WTC11 (cell line): ENCODE data around the gene MAP1S. TPM values are rescaled to one million over a fixed set of nuclear protein-coding genes. Genes with fewer than 3 reads are reported as not detected.
A peak's percentile ranks its signal among the peaks of the same experiment; 100 is the strongest.

Experiments used
- ATAC-seq: fragments of 200-7000 bp; cut with Tn5 transposase; 2 replicates; pipeline ENCODE4 v1.10.0; 2021; ENCODE audit warnings: mild to moderate bottlenecking, moderate library complexity
- CTCF ChIA-PET: fragments of 300-600 bp; sonication (Branson Sonifier 250); formaldehyde crosslinking; loops from one replicate; lab custom pipeline; 2021; ENCODE audit warnings: antibody characterized with exemption; lab: Charles Lee
- POLR2A ChIA-PET: fragments of 350-600 bp; sonication (Branson Sonifier 250); formaldehyde crosslinking; loops from one replicate; lab custom pipeline; 2021; ENCODE audit warnings: antibody characterized with exemption; lab: Charles Lee
- DNase-seq: peaks from one replicate; pipeline ENCODE4 v3.0.0; 2021; ENCODE audit warnings: low spot score
- H3K27ac Mint-ChIP-seq: 2 replicates; pipeline ENCODE4 v1.8.0; 2021; ENCODE audit warnings: mixed read lengths
- H3K27me3 Mint-ChIP-seq: 2 replicates; pipeline ENCODE4 v1.8.0; 2021; ENCODE audit warnings: low read depth, mild to moderate bottlenecking, moderate library complexity, mixed read lengths
- H3K36me3 Mint-ChIP-seq: 2 replicates; pipeline ENCODE4 v1.8.0; 2021; ENCODE audit warnings: mixed read lengths
- H3K4me1 Mint-ChIP-seq: 2 replicates; pipeline ENCODE4 v1.8.0; 2022; ENCODE audit warnings: mixed read lengths
- H3K4me3 Mint-ChIP-seq: 2 replicates; pipeline ENCODE4 v1.8.0; 2021; ENCODE audit warnings: mild to moderate bottlenecking, moderate library complexity, mixed read lengths
- H3K9me3 Mint-ChIP-seq: 2 replicates; pipeline ENCODE4 v1.8.0; 2021; ENCODE audit warnings: mixed read lengths
- ELF4 ChIP-seq: sonication (generic); formaldehyde crosslinking; IDR thresholded peaks from 2 replicates; pipeline ENCODE4 v1.8.1; 2022; ENCODE audit warnings: low read depth, mild to moderate bottlenecking, moderate library complexity, missing genetic modification reagents
- EMX1 ChIP-seq: fragments of 250-450 bp; sonication (Bioruptor Pico); IDR thresholded peaks from 2 replicates; pipeline ENCODE4 v1.8.0; 2021; ENCODE audit warnings: mild to moderate bottlenecking
- ETV6 ChIP-seq: sonication (generic); formaldehyde crosslinking; IDR thresholded peaks from 2 replicates; pipeline ENCODE4 v1.8.1; 2022; ENCODE audit warnings: mild to moderate bottlenecking, missing genetic modification reagents
- FOXP1 ChIP-seq: sonication (generic); formaldehyde crosslinking; IDR thresholded peaks from 2 replicates; pipeline ENCODE4 v1.8.0; 2022; ENCODE audit warnings: missing genetic modification reagents, mild to moderate bottlenecking, moderate library complexity, borderline replicate concordance
- GABPB1 ChIP-seq: sonication (generic); formaldehyde crosslinking; IDR thresholded peaks from 2 replicates; pipeline ENCODE4 v1.8.1; 2023; ENCODE audit warnings: mild to moderate bottlenecking, missing genetic modification reagents
- GTF2I ChIP-seq: fragments of 250-450 bp; sonication (Bioruptor Pico); conservative IDR thresholded peaks from 2 replicates; pipeline ENCODE4 v1.4.0; 2021; ENCODE audit warnings: mild to moderate bottlenecking
- IRF2 ChIP-seq: sonication (generic); formaldehyde crosslinking; IDR thresholded peaks from 2 replicates; pipeline ENCODE4 v1.8.0; 2022; ENCODE audit warnings: low read depth, missing genetic modification reagents, borderline replicate concordance
- MXD4 ChIP-seq: fragments of 250-450 bp; sonication (Bioruptor Pico); IDR thresholded peaks from 2 replicates; pipeline ENCODE4 v1.8.0; 2021; ENCODE audit warnings: mild to moderate bottlenecking, moderate library complexity, borderline replicate concordance
- MYBL2 ChIP-seq: sonication (generic); formaldehyde crosslinking; IDR thresholded peaks from 2 replicates; pipeline ENCODE4 v1.8.1; 2023; ENCODE audit warnings: mild to moderate bottlenecking, moderate library complexity, missing genetic modification reagents
- NFATC4 ChIP-seq: fragments of 250-450 bp; sonication (Bioruptor Pico); IDR thresholded peaks from 2 replicates; pipeline ENCODE4 v1.9.0; 2021; ENCODE audit warnings: mild to moderate bottlenecking
- NFE2L1 ChIP-seq: sonication (generic); formaldehyde crosslinking; IDR thresholded peaks from 2 replicates; pipeline ENCODE4 v1.8.1; 2023; ENCODE audit warnings: missing genetic modification reagents
- NFYB ChIP-seq: sonication (generic); formaldehyde crosslinking; conservative IDR thresholded peaks from 2 replicates; pipeline ENCODE4 v1.8.0; 2022; ENCODE audit warnings: low read depth, missing genetic modification reagents
- SOX15 ChIP-seq: fragments of 250-450 bp; sonication (Bioruptor Pico); IDR thresholded peaks from 2 replicates; pipeline ENCODE4 v1.9.0; 2021; ENCODE audit warnings: mild to moderate bottlenecking
- ZBTB21 ChIP-seq: sonication (generic); formaldehyde crosslinking; IDR thresholded peaks from 2 replicates; pipeline ENCODE4 v1.8.1; 2023; ENCODE audit warnings: mild to moderate bottlenecking, missing genetic modification reagents, borderline replicate concordance
- ZNF416 ChIP-seq: fragments of 250-450 bp; sonication (Bioruptor Pico); IDR thresholded peaks from 2 replicates; pipeline ENCODE4 v1.9.0; 2021; ENCODE audit warnings: mild to moderate bottlenecking, inconsistent platforms
- total RNA-seq: library from RNA; stranded (reverse); gene quantifications from 3 replicates; pipeline ENCODE4 v1.2.3, GENCODE V29; 2021
- TF ChIP-seq, protein P1 (sequence below): sonication (generic); formaldehyde crosslinking; IDR thresholded peaks from 2 replicates; pipeline ENCODE4 v1.8.0; 2022; ENCODE audit warnings: mild to moderate bottlenecking, missing genetic modification reagents
- TF ChIP-seq, protein P2 (sequence below): sonication (generic); formaldehyde crosslinking; IDR thresholded peaks from 2 replicates; pipeline ENCODE4 v1.8.1; 2023; ENCODE audit warnings: mild to moderate bottlenecking, missing genetic modification reagents, moderate library complexity
- TF ChIP-seq, protein P3 (sequence below): sonication (generic); formaldehyde crosslinking; IDR thresholded peaks from 2 replicates; pipeline ENCODE4 v1.8.0; 2022; ENCODE audit warnings: mild to moderate bottlenecking, missing genetic modification reagents
- TF ChIP-seq, protein P4 (sequence below): fragments of 250-450 bp; sonication (Bioruptor Pico); IDR thresholded peaks from 2 replicates; pipeline ENCODE4 v1.9.0; 2021; ENCODE audit warnings: mild to moderate bottlenecking
- TF ChIP-seq, protein P5 (sequence below): fragments of 250-450 bp; sonication (Bioruptor Pico); IDR thresholded peaks from 2 replicates; pipeline ENCODE4 v2.1.2; 2022; ENCODE audit warnings: mild to moderate bottlenecking, moderate library complexity
- TF ChIP-seq, protein P6 (sequence below): sonication (generic); formaldehyde crosslinking; IDR thresholded peaks from 2 replicates; pipeline ENCODE4 v1.8.1; 2022; ENCODE audit warnings: mild to moderate bottlenecking, moderate library complexity, missing genetic modification reagents
- TF ChIP-seq, protein P7 (sequence below): sonication (generic); formaldehyde crosslinking; IDR thresholded peaks from 2 replicates; pipeline ENCODE4 v1.8.1; 2022; ENCODE audit warnings: missing genetic modification reagents, borderline replicate concordance
- TF ChIP-seq, protein P8 (sequence below): fragments of 250-450 bp; sonication (Bioruptor Pico); IDR thresholded peaks from 2 replicates; pipeline ENCODE4 v1.8.0; 2021; ENCODE audit warnings: mild to moderate bottlenecking

MAP1S gene
- total RNA-seq, 1 experiment from 2014 or later, result 120 TPM

DNA sequence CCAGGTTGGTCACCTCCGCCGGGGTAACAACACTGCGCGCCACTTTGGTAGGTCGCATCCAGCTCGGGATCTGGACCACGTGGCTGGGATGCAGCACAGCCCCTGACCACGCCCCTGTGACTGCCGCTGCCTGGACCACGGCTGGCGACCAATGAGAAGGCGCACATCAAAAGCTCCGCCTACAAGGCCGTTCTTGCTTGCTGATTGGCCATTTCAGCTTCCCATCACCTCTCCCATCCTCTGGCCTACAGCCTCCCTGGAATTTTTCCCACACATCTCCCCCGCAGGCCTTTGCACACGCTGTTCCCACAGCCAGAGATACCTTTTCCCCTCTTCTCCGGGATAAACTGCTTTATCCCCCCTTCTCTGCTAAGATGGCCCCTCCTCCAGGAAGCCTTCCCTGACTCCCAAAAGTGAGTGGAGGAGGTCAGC, 12.5 kb upstream of the MAP1S start (continued):
- TF ChIP-seq, protein P1, sequence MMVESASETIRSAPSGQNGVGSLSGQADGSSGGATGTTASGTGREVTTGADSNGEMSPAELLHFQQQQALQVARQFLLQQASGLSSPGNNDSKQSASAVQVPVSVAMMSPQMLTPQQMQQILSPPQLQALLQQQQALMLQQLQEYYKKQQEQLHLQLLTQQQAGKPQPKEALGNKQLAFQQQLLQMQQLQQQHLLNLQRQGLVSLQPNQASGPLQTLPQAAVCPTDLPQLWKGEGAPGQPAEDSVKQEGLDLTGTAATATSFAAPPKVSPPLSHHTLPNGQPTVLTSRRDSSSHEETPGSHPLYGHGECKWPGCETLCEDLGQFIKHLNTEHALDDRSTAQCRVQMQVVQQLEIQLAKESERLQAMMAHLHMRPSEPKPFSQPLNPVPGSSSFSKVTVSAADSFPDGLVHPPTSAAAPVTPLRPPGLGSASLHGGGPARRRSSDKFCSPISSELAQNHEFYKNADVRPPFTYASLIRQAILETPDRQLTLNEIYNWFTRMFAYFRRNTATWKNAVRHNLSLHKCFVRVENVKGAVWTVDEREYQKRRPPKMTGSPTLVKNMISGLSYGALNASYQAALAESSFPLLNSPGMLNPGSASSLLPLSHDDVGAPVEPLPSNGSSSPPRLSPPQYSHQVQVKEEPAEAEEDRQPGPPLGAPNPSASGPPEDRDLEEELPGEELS (CRISPR knock-in tag), result peak; percentile 55; the same call in 1 of the 2 replicates
- TF ChIP-seq IRF2 (CRISPR knock-in tag) (no peak), MYBL2 (CRISPR knock-in tag) (peak; percentile 49; the same call in 1 of the 2 replicates), FOXP1 (CRISPR knock-in tag) (0 out of 2 replicates have a peak, but pooled peaks have one; percentile 55), ZBTB21 (CRISPR knock-in tag) (no peak), GABPB1 (CRISPR knock-in tag) (no peak), EMX1 (no peak), ZNF416 (CRISPR knock-in tag) (no peak), ETV6 (peak; percentile 30; the same call in 1 of the 2 replicates), SOX15 (CRISPR knock-in tag) (no peak), MXD4 (CRISPR knock-in tag) (no peak), NFATC4 (CRISPR knock-in tag) (no peak), NFE2L1 (CRISPR knock-in tag) (peak; percentile 78)
- TF ChIP-seq, protein P2, sequence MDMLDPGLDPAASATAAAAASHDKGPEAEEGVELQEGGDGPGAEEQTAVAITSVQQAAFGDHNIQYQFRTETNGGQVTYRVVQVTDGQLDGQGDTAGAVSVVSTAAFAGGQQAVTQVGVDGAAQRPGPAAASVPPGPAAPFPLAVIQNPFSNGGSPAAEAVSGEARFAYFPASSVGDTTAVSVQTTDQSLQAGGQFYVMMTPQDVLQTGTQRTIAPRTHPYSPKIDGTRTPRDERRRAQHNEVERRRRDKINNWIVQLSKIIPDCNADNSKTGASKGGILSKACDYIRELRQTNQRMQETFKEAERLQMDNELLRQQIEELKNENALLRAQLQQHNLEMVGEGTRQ, result peak; percentile 90
- TF ChIP-seq, protein P3, sequence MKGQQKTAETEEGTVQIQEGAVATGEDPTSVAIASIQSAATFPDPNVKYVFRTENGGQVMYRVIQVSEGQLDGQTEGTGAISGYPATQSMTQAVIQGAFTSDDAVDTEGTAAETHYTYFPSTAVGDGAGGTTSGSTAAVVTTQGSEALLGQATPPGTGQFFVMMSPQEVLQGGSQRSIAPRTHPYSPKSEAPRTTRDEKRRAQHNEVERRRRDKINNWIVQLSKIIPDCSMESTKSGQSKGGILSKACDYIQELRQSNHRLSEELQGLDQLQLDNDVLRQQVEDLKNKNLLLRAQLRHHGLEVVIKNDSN (CRISPR knock-in tag), result peak; percentile 89

DNA sequence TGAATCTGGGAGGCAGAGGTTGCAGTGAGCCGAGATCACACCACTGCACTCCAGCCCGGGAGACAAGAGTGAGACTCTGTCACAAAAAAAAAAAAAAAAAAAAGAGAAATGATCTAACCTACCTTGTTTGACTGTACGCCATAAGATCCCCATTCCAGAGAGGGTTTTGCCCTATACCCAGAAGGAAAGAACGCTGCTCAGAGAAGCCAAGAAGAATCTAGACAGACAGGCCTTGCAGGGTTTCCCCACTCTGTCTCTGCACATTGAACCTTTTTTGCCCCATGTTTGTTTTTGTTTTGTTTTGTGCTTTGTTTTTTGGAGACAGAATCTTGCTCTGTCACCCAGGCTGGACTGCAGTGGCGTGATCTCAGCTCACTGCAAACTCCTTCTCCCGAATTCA, 7.4 kb upstream of the MAP1S start:
- Mint-ChIP-seq H3K4me3 (no peak overlapping the region), H3K27ac (no peak overlapping the region; the same call in 1 of the 2 replicates), H3K9me3 (no peaks in the 10 kb centered on the region; the same call in 1 of the 2 replicates), H3K27me3 (peaks cover 7% of the 10 kb centered on the region; the same call in 1 of the 2 replicates), H3K36me3 (no peaks in the 10 kb centered on the region), H3K4me1 (peaks cover 4% of the 10 kb centered on the region; the same call in 1 of the 2 replicates)
- DNase-seq (no peak), ATAC-seq (no peak)
- ChIA-PET POLR2A (no interaction called here), CTCF (interaction anchor here (1.3 kb wide), 1 partner anchor 55 kb away, joined by 3 read pairs; no protein-coding TSS in a partner anchor)
- TF ChIP-seq GTF2I, result no peak
- TF ChIP-seq ELF4 (CRISPR knock-in tag), result no peak
- TF ChIP-seq NFYB (CRISPR knock-in tag), result no peak
- TF ChIP-seq, protein P4, sequence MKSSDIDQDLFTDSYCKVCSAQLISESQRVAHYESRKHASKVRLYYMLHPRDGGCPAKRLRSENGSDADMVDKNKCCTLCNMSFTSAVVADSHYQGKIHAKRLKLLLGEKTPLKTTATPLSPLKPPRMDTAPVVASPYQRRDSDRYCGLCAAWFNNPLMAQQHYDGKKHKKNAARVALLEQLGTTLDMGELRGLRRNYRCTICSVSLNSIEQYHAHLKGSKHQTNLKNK (CRISPR knock-in tag), result no peak
- TF ChIP-seq, protein P5, sequence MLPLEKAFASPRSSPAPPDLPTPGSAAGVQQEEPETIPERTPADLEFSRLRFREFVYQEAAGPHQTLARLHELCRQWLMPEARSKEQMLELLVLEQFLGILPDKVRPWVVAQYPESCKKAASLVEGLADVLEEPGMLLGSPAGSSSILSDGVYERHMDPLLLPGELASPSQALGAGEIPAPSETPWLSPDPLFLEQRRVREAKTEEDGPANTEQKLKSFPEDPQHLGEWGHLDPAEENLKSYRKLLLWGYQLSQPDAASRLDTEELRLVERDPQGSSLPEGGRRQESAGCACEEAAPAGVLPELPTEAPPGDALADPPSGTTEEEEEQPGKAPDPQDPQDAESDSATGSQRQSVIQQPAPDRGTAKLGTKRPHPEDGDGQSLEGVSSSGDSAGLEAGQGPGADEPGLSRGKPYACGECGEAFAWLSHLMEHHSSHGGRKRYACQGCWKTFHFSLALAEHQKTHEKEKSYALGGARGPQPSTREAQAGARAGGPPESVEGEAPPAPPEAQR (CRISPR knock-in tag), result no peak
- TF ChIP-seq, protein P6, sequence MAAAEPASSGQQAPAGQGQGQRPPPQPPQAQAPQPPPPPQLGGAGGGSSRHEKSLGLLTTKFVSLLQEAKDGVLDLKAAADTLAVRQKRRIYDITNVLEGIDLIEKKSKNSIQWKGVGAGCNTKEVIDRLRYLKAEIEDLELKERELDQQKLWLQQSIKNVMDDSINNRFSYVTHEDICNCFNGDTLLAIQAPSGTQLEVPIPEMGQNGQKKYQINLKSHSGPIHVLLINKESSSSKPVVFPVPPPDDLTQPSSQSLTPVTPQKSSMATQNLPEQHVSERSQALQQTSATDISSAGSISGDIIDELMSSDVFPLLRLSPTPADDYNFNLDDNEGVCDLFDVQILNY (CRISPR knock-in tag), result no peak
- TF ChIP-seq, protein P7, sequence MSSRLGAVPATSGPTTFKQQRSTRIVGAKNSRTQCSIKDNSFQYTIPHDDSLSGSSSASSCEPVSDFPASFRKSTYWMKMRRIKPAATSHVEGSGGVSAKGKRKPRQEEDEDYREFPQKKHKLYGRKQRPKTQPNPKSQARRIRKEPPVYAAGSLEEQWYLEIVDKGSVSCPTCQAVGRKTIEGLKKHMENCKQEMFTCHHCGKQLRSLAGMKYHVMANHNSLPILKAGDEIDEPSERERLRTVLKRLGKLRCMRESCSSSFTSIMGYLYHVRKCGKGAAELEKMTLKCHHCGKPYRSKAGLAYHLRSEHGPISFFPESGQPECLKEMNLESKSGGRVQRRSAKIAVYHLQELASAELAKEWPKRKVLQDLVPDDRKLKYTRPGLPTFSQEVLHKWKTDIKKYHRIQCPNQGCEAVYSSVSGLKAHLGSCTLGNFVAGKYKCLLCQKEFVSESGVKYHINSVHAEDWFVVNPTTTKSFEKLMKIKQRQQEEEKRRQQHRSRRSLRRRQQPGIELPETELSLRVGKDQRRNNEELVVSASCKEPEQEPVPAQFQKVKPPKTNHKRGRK (CRISPR knock-in tag), result no peak
- TF ChIP-seq, protein P8, sequence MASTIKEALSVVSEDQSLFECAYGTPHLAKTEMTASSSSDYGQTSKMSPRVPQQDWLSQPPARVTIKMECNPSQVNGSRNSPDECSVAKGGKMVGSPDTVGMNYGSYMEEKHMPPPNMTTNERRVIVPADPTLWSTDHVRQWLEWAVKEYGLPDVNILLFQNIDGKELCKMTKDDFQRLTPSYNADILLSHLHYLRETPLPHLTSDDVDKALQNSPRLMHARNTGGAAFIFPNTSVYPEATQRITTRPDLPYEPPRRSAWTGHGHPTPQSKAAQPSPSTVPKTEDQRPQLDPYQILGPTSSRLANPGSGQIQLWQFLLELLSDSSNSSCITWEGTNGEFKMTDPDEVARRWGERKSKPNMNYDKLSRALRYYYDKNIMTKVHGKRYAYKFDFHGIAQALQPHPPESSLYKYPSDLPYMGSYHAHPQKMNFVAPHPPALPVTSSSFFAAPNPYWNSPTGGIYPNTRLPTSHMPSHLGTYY, result no peak
- no peak for TF ChIP-seq NFE2L1 (CRISPR knock-in tag)
